GM21576 (cell line): ENCODE measurements around the gene CAPZA3.
"Not testable (repeated sequence)": the region's sequence is repeated elsewhere in the genome, so short reads cannot be mapped to it uniquely, and the experiment has no call there.

Experiments
- ATAC-seq: cut with Tn5 transposase; IDR thresholded peaks from one replicate; pipeline ENCODE4 v1.9.1; 2021; ENCODE audit warnings: mild to moderate bottlenecking, moderate library complexity; ENCODE audit not compliant: unreplicated experiment

CAPZA3 gene

DNA sequence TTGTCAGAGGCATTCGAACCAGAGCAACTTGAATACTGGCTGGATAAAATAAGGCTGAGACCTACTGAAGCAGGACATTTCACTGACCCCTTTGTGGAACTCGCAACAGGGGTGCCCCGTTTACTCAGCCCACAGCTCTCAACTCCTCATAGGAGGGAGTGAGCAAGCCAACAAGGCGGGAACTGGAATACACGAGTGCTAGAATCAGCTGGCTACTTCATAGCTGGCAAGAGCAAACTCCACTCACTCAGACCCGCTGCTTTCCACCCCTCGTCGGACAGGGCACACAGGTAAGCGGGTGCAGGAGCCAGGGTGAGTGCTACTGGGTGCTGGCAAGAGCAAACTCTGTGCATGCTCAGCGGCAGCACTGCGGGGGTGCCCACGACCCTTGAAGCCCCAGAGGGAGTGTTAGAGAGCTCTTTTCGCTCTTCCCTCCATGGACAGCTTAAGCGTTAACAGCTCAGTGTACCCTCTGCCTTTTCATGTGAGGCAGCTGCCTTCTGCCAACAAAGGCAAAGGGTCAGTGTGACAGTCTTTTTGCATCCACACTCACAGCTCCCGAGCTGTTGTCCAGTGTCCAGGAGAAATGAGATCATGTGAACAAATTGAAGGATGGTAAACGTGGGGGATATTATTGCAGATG is 15.7 kb downstream of the CAPZA3 start:
- no peak for ATAC-seq

DNA sequence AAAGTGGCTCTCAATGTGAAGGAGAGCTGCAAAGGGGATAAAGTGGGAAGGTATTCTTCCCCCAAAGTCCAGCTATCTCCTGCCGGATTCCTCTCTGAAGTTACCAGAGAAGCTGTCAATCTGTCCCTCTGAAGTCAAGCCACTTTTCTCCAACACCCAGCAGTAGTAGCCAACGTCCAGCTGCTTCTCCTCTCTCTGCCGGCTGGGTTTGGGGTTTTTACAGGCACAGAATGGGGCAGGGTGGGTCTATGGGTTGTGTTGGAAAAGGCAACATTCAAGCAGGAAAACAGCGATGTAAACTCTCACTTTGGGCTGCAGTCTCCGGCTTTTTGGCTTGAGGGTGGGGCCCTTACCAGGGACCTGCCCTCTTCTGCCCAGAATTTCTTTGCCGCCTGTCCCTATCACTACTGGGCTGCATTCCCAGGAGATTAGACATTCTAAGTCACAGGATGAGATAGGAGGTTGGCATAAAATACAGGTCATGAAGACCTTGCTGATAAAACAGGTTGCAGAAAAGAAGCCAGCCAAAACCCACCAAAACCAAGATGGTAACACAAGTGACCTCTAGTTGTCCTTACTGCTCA is 16.3 kb downstream of the CAPZA3 start:
- no peak for ATAC-seq

DNA sequence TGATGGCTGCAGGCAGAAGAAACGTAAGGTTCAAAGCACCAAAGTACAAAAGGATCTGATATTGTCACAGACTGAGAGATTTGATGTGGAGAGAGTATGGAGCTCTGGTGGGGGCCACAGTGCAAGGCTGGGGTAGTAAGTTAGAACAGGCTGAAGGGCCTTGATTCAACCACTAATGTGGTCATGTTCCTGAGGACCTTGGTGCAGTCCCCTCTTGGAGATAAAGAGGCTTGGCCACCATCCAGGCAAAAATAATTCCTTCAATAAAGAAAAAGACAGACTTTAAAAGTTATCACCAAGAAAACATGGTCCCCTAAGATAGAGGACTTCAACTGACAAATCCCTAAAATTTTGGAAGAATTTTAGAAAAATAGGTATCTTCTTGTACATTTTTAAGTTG is 17.4 kb downstream of the CAPZA3 start:
- ATAC-seq, result no peak

DNA sequence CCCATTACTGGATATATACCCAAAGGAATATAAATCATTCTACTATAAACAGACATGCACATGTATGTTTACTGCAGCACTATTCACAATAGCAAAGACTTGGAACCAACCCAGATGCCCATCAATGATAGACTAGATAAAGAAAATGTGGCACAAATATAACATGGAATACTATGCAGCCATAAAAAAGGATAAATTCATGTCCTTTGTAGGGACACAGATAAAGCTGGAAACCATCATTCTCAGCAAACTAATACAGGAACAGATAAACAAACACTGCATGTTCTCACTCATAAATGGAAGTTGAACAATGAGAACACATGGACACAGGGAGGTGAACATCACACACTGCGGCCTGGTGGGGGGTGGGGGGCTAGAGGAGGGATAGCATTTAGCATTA is 28.6 kb downstream of the CAPZA3 start:
- ATAC-seq, result not testable (repeated sequence)

DNA sequence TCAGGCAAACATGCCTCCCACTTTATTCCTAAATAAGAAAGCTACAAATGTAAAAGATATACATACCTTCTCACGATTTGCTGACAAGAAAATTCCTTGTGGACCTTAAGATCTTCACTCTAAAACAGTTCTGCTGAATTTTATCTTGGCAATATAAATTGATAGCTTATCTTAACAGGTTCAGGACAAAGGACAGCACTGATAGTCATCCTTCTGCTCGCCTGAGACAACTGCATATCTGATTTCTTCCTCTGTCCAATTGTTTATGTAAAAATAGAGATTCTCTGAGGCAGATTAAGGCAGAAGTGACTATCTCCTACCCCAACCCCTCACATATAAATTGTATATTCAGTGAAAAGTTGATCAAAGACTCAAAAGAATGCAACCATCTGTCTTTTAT is 44.9 kb downstream of the CAPZA3 start:
- no peak for ATAC-seq

DNA sequence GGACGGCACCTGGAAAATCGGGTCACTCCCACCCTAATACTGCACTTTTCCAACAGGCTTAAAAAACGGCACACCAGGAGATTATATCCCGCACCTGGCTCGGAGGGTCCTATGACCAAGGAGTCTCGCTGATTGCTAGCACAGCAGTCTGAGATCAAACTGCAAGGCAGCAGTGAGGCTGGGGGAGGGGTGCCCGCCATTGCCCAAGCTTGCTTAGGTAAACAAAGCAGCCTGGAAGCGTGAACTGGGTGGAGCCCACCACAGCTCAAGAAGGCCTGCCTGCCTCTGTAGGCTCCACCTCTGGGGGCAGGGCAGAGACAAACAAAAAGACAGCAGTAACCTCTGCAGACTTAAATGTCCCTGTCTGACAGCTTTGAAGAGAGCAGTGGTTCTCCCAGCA is 47.5 kb downstream of the CAPZA3 start:
- not testable (repeated sequence) for ATAC-seq
